K562 (cell line): ENCODE measurements around the gene KLHL41. TPM values are rescaled to one million over a fixed set of nuclear protein-coding genes. Genes with fewer than 3 reads are reported as not detected.

Experiments used
- BRCA1 ChIP-seq, 2 experiments: fragments of 450-650 bp in 1 of 2; sonication (generic) in 1 of 2; formaldehyde crosslinking in 1 of 2; IDR thresholded peaks; 2 replicates each; pipeline versions ENCODE4 v1.5.0 to v1.6.1; 2017 to 2020; ENCODE audit warnings: mild to moderate bottlenecking in 1 of 2, missing genetic modification reagents in 1 of 2
- CREM ChIP-seq: IDR thresholded peaks from 2 replicates; pipeline ENCODE4 v1.6.1; 2014; ENCODE audit warnings: antibody characterized with exemption, low read depth
- EGR1 ChIP-seq: fragments of 450-650 bp; conservative IDR thresholded peaks from 2 replicates; pipeline ENCODE4 v1.6.1; 2017; ENCODE audit warnings: mild to moderate bottlenecking
- NEUROD1 ChIP-seq: fragments of 150-350 bp; IDR thresholded peaks from 2 replicates; pipeline ENCODE4 v1.6.1; 2014; ENCODE audit warnings: borderline replicate concordance, low read length, low read depth; ENCODE audit not compliant: partially characterized antibody
- SP2 ChIP-seq: IDR thresholded peaks from 2 replicates; pipeline ENCODE4 v1.6.1; 2011; ENCODE audit warnings: mild to moderate bottlenecking, low read depth, low read length, moderate library complexity; ENCODE audit not compliant: poor library complexity, severe bottlenecking; ENCODE audit errors: extremely low read depth
- YY1 ChIP-seq, 3 experiments: IDR thresholded peaks; 2 replicates each; pipeline ENCODE4 v1.6.1; 2011; ENCODE audit warnings: low read length in 2 of 3, mild to moderate bottlenecking in 2 of 3, moderate library complexity in 2 of 3, borderline replicate concordance in 1 of 3, control low read depth in 1 of 3, low read depth in 1 of 3; ENCODE audit not compliant: insufficient read depth in 3 of 3, insufficient replicate concordance in 2 of 3, control insufficient read depth in 1 of 3, insufficient read length in 1 of 3; ENCODE audit errors: extremely low read depth in 1 of 3
- polyA plus RNA-seq, 8 experiments: library from polyadenylated mRNA; depleted of rRNA in 4 of 8; stranded (reverse) in 5 of 8; unstranded in 3 of 8; fragments of >200 nt; fragmentation: Nextera tagmentation in 2 of 8; fragmentation: Illumina TruSeq in 1 of 8; extraction: Ambion mirVana in 2 of 8; extraction: Trizol in 1 of 8; gene quantifications; 2 replicates each; pipeline versions ENCODE4 v1.2.1 to v1.2.3, GENCODE V29; 2011 to 2014; ENCODE audit warnings: inconsistent platforms in 1 of 8, missing spikeins in 1 of 8
- total RNA-seq, 7 experiments: library from RNA; depleted of rRNA in 6 of 7; stranded (reverse); fragments of >200 nt in 6 of 7; fragmentation: Illumina TruSeq in 2 of 7; extraction: Trizol in 2 of 7; gene quantifications; 2 replicates each; pipeline versions ENCODE4 v1.2.1 to v1.2.3, GENCODE V29; 2011 to 2021; ENCODE audit warnings: low replicate concordance in 1 of 7
- TF ChIP-seq, protein P1 (sequence below): fragments of 250-450 bp; sonication (Bioruptor Pico); IDR thresholded peaks from 2 replicates; pipeline ENCODE4 v1.4.0; 2020
- TF ChIP-seq, protein P2 (sequence below): fragments of 450-650 bp; IDR thresholded peaks from 2 replicates; pipeline ENCODE4 v1.6.1; 2016; ENCODE audit warnings: low read depth, mild to moderate bottlenecking, moderate library complexity

Gene KLHL41
- total and polyA plus RNA-seq, 9 of the 15 experiments (the other 6 are each of a cell fraction or from before 2014, with no cell fraction given), result 0.05 to 1.5 (median 0.09) TPM

DNA sequence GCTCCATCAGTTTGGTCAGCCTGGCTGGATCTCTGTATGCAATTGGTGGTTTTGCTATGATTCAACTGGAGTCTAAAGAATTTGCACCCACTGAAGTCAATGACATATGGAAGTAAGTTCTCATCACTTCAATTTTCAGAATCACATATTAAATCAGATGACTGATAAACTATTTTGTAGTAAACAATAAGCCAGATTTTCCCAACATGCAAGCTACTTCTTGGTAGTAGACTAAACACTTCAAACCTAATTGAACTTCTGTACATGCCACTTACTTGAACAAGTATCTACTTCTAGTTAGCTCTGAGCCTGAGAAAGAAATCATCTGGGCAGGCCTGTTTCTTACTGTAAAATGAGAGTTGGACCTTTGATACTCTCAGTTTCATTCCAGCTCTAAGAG, 11.4 kb downstream of the KLHL41 start (continued):
- TF ChIP-seq, protein P1, sequence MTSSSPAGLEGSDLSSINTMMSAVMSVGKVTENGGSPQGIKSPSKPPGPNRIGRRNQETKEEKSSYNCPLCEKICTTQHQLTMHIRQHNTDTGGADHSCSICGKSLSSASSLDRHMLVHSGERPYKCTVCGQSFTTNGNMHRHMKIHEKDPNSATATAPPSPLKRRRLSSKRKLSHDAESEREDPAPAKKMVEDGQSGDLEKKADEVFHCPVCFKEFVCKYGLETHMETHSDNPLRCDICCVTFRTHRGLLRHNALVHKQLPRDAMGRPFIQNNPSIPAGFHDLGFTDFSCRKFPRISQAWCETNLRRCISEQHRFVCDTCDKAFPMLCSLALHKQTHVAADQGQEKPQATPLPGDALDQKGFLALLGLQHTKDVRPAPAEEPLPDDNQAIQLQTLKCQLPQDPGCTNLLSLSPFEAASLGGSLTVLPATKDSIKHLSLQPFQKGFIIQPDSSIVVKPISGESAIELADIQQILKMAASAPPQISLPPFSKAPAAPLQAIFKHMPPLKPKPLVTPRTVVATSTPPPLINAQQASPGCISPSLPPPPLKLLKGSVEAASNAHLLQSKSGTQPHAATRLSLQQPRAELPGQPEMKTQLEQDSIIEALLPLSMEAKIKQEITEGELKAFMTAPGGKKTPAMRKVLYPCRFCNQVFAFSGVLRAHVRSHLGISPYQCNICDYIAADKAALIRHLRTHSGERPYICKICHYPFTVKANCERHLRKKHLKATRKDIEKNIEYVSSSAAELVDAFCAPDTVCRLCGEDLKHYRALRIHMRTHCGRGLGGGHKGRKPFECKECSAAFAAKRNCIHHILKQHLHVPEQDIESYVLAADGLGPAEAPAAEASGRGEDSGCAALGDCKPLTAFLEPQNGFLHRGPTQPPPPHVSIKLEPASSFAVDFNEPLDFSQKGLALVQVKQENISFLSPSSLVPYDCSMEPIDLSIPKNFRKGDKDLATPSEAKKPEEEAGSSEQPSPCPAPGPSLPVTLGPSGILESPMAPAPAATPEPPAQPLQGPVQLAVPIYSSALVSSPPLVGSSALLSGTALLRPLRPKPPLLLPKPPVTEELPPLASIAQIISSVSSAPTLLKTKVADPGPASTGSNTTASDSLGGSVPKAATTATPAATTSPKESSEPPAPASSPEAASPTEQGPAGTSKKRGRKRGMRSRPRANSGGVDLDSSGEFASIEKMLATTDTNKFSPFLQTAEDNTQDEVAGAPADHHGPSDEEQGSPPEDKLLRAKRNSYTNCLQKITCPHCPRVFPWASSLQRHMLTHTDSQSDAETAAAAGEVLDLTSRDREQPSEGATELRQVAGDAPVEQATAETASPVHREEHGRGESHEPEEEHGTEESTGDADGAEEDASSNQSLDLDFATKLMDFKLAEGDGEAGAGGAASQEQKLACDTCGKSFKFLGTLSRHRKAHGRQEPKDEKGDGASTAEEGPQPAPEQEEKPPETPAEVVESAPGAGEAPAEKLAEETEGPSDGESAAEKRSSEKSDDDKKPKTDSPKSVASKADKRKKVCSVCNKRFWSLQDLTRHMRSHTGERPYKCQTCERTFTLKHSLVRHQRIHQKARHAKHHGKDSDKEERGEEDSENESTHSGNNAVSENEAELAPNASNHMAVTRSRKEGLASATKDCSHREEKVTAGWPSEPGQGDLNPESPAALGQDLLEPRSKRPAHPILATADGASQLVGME (CRISPR knock-in tag), result no peak
- TF ChIP-seq BRCA1 (IDR thresholded peaks at IDR 0.05), result no peak
- TF ChIP-seq BRCA1 (CRISPR knock-in tag; IDR thresholded peaks at IDR 0.05), result no peak
- TF ChIP-seq SP2, result no peak
- TF ChIP-seq, protein P2, sequence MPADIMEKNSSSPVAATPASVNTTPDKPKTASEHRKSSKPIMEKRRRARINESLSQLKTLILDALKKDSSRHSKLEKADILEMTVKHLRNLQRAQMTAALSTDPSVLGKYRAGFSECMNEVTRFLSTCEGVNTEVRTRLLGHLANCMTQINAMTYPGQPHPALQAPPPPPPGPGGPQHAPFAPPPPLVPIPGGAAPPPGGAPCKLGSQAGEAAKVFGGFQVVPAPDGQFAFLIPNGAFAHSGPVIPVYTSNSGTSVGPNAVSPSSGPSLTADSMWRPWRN, result no peak
- TF ChIP-seq NEUROD1, result no peak
- TF ChIP-seq CREM, result no peak
- no peak for TF ChIP-seq YY1 (IDR thresholded peaks at IDR 0.05; ENCODE audit: borderline replicate concordance in 1 of 3, control insufficient read depth in 1 of 3, extremely low read depth in 1 of 3, insufficient read depth in 3 of 3, insufficient read length in 1 of 3, insufficient replicate concordance in 2 of 3, low read depth in 1 of 3, low read length in 2 of 3)
- TF ChIP-seq EGR1, result no peak
